GM12875 (cell line): Measurements from ENCODE around the gene ZRANB3.

Experiments
- H3K4me3 ChIP-seq: one replicate; pipeline ENCODE4 v1.5.1; 2011; ENCODE audit warnings: low read depth, low read length, control low read depth
- TF ChIP-seq, protein P1 (sequence below): IDR thresholded peaks from 2 replicates; pipeline ENCODE4 v1.5.1; 2011; ENCODE audit warnings: low read depth, mild to moderate bottlenecking, control low read depth, inconsistent platforms, low read length, moderate library complexity, borderline replicate concordance; ENCODE audit not compliant: insufficient read depth

Gene ZRANB3

DNA sequence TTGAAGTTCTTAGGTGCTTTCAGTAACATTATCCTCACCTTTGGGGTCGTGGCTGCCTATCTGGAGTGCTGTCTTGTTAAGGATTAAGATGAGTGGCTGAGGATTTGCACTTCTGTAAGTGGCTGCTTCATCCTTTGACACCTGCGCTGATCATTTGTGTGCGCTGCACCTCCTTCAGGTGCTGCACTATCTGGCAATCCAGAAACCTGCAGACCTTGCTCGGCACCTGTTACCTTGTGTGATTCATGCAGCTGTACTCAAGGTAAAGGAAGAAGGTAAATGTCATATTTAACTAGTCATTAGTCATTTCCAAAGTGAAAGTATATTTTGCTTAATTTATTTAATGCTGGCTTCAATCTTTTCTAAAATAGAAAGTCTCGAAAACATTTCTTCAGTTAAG is 368.6 kb downstream of the ZRANB3 start:
- TF ChIP-seq, protein P1, sequence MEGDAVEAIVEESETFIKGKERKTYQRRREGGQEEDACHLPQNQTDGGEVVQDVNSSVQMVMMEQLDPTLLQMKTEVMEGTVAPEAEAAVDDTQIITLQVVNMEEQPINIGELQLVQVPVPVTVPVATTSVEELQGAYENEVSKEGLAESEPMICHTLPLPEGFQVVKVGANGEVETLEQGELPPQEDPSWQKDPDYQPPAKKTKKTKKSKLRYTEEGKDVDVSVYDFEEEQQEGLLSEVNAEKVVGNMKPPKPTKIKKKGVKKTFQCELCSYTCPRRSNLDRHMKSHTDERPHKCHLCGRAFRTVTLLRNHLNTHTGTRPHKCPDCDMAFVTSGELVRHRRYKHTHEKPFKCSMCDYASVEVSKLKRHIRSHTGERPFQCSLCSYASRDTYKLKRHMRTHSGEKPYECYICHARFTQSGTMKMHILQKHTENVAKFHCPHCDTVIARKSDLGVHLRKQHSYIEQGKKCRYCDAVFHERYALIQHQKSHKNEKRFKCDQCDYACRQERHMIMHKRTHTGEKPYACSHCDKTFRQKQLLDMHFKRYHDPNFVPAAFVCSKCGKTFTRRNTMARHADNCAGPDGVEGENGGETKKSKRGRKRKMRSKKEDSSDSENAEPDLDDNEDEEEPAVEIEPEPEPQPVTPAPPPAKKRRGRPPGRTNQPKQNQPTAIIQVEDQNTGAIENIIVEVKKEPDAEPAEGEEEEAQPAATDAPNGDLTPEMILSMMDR, result no peak
- H3K4me3 ChIP-seq, result no peak overlapping the region

DNA sequence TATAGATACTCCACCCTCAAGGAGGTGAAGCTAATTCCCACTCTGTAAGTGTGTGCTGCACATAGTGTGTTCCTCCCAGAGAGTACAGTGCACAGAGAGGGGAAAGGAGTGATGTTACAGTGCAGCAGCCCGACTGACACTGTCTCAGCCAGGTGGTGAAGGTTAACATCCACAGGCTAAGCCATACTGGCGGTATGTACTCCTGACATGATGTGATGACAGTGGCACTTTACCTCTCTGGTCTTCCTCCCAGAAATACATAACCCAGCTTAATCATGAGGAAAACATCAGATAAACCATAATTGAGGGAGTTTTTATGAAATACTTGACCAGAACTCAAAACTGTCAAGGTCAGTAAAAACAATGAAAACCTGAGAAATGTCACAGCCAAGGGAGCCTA is 371.8 kb downstream of the ZRANB3 start:
- TF ChIP-seq, protein P1, result no peak

DNA sequence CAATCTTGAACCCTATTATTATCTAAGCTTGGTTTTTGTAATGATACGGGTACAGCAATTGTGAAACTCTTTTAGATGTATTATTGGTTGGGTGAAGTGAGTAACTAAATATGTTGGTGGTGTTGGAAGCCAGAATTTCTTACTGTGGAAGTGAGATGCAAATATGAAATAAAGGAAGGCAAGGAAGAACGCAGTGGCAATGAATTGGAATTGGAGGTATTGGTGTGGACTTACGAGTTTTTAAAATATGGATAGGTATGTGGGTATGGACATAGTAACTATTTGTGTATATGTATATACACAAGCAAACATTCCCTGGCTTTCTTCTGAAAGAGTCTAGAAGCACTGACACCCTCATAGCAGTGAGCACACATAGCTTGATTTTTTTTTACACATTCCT is 373.2 kb downstream of the ZRANB3 start:
- TF ChIP-seq, protein P1, result no peak
- no peak overlapping the region for H3K4me3 ChIP-seq

More for the DNA sequence above, 371.8 kb downstream of the ZRANB3 start:
- H3K4me3 ChIP-seq, result no peak overlapping the region

DNA sequence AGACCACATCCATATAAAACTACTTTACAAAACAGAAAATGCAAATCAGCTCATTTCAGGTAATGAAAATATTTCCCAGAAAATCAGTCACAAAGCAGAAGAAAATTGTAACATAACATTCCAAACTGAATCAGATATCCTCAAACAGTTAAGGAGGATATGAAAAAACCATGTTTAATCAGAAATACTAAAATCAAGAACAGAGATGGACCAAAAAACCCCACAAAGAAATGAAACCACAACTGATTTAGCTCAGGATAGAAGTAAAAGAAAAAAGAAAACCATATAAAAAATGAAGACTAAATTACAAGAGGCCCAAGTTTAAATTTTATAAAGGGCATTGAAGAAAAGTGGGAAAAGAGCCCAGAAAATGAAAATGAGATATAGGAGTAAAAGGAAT is 376.1 kb downstream of the ZRANB3 start:
- TF ChIP-seq, protein P1, result no peak

DNA sequence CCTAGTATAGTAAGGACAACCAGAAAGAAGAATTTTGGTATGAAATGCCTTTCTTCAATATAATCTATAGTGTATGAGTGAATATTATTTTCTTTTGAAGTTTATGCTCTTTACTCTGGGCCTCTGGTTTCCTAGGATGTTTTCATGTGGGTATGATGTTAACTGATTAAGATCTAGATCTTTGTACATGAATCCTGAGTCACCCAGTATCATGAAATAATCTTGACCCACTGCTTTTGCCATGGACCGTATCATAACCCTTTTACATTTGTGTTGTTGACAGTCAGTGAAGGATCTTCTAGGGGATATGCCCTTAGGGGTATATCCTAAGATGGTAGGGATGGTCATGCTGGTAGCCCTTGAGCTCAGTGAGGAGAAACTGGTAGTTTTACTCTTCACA is 378.7 kb downstream of the ZRANB3 start:
- no peak overlapping the region for H3K4me3 ChIP-seq
- TF ChIP-seq, protein P1, result no peak

More for the DNA sequence above, 376.1 kb downstream of the ZRANB3 start:
- H3K4me3 ChIP-seq, result no peak overlapping the region

DNA sequence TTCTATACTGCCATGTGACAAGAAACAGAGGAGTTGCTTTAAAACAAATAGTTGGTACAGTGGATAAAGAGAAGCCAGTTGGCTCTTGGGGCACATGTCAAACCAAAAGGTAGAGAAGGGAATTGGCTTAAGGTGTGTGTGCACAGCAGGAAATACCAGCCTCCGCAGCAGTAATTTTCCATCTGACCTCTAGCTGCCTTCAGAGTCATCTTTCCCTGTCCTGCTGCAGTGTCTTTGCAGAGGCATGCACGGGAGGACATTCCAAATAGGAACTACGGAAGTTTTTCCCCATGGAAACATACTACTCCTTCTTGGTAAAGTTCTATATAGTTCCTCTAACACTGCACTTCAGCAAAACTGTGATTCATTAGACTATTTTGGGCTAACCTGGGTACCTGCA is 379.4 kb downstream of the ZRANB3 start:
- no peak overlapping the region for H3K4me3 ChIP-seq
- TF ChIP-seq, protein P1, result no peak

DNA sequence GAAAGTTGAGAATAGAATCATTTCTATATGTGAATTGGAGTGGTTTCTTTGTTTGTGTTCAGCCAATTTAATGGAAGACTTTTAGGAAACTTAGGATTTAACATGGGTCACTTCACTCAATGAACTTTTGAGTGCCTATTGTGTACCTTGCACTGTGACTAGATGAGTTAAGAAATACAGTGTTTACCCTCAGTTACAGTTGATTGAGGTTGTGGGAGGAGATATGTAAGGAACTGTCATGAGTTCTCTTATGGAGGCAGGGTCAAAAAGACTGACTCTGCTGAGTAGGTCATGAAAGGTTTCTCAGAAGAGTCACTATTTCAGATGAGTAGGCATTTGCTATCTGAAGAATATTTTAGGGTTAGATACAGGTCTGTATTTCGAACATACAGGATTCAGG is 380.3 kb downstream of the ZRANB3 start:
- TF ChIP-seq, protein P1, result no peak
- H3K4me3 ChIP-seq, result no peak overlapping the region
